Bronchial epithelial cell (primary cell): ENCODE measurements around the gene STXBP3. TPM values are rescaled to one million over a fixed set of nuclear protein-coding genes. Genes with fewer than 3 reads are reported as not detected.

ENCODE experiments used
- DNase-seq: peaks from one replicate; pipeline ENCODE4 v3.0.0-alpha.2; 2010; ENCODE audit warnings: low read depth
- FAIRE-seq: peaks from 2 replicates; lab custom pipeline; 2011; peaks lifted over from hg19 to GRCh38; lab: Jason Lieb, UNC
- H3K27me3 ChIP-seq: 2 replicates; pipeline ENCODE4 v1.5.1; 2011; ENCODE audit warnings: low read length; ENCODE audit not compliant: control insufficient read depth, insufficient read depth
- H3K36me3 ChIP-seq: 2 replicates; pipeline ENCODE4 v1.5.1; 2011; ENCODE audit warnings: low read length; ENCODE audit not compliant: control insufficient read depth, insufficient read depth
- H3K4me3 ChIP-seq: 2 replicates; pipeline ENCODE4 v1.5.1; 2011; ENCODE audit warnings: mild to moderate bottlenecking, low read depth, low read length, control low read depth
- CTCF ChIP-seq: IDR thresholded peaks from 2 replicates; pipeline ENCODE4 v1.5.1; 2011; ENCODE audit warnings: mild to moderate bottlenecking, moderate library complexity, low read length, control low read depth, inconsistent platforms; ENCODE audit not compliant: insufficient read depth, severe bottlenecking
- total RNA-seq: library from RNA; depleted of rRNA; stranded (reverse); fragments of >200 nt; gene quantifications from 2 replicates; pipeline ENCODE4 v1.2.1, GENCODE V29; 2014

STXBP3 gene
- total RNA-seq, 1 donor from 2014 or later = 30.0 TPM

GRCh38 chr1:108817811-108818210 lies 71.3 kb downstream of the STXBP3 start:
- Histone ChIP-seq H3K36me3 (no peaks in the 10 kb centered on the region), H3K4me3 (no peak overlapping the region), H3K27me3 (no peaks in the 10 kb centered on the region)
- FAIRE-seq = no peak
- TF ChIP-seq CTCF = no peak
- DNase-seq = no peak

DNA sequence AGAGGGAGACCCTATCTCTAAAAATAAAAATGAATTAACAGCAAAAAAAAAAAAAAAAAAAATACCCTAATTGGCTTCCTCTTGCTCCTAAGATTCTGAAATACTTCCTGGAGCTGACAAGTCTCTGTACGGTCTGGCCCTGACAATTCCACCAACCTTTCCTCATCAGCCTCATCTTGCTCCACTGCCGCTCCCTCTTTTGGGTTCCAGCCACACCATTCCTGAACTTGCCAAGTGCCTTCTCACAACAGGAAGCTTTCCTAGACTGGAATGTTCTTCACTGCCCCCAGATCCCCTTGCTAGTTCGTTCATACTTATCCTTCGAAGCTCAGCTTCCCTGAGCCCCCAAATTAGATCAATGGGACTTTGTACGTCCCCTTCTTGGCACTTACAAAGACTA lies 73.4 kb downstream of the STXBP3 start:
- FAIRE-seq (no peak), DNase-seq (no peak)
- Histone ChIP-seq H3K27me3 (no peaks in the 10 kb centered on the region), H3K4me3 (no peak overlapping the region), H3K36me3 (no peaks in the 10 kb centered on the region)
- no peak for TF ChIP-seq CTCF

DNA sequence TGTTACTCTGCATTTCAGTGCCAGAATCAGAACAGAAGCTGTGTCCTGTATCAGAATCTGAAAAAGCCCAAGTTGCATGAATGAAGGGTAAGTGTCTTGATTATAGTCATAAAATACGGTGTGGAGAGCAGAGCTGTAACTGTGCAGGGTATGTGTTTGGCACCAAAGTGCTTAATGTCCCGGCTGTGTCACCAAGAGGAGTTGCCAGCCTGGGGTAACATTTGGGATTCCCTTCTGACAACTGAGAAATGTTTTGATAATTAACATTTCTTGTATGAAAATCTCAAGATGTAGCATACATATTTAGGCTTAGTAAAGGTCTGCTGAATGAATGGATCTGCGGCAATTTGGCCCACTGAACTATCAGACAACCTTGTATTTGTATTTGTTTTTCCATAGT lies 77.2 kb downstream of the STXBP3 start:
- Histone ChIP-seq H3K4me3 (no peak overlapping the region), H3K36me3 (no peaks in the 10 kb centered on the region), H3K27me3 (no peaks in the 10 kb centered on the region)
- FAIRE-seq (no peak), DNase-seq (no peak)
- no peak for TF ChIP-seq CTCF

DNA sequence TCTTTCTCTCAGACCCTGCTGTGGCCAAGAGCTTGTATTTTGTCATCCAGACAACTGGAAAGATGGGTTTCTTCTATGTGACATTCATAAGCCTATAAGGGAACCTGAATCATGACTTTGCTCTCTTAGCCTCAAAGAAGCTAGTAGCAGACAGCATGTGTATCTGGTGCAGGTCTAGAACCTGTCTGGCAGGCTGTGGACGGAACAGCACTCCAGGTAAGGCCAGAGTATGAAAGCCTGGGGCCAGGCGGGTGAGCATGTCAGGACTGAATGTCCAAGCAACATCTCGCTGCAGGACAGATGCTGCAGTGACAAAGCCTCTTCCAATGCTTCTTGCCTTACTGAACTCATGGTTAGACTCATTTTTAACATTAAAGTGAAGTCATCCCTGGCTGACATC lies 77.6 kb downstream of the STXBP3 start:
- Histone ChIP-seq H3K36me3 (no peaks in the 10 kb centered on the region), H3K4me3 (no peak overlapping the region), H3K27me3 (no peaks in the 10 kb centered on the region)
- no peak for TF ChIP-seq CTCF
- FAIRE-seq (no peak), DNase-seq (peak; percentile 11)

DNA sequence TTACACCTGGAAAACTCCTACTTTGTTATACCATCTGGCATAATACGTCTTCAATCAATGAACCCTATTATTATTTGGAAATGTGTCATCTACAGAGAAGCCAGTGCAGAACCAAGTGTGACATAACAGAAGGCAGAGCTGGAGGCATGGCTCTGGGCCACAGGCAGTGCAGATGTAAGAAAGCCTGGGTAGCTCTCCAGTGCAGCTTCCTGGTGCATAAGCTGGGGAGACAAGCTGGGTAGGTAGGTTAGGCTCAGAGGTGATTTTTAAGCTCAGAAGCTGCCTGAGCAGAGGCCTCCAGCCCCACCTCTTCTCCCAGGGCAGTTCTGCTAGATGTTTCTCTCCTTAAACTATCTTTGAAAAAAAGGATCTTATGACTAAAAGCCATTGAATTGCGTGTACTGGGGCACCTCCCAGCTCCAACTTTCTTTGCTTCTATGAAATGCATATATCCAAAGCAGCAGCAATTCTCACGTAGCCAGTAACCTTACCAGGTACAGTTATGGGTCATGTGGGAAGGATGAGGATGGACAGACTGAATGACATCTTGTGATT lies 79.7 kb downstream of the STXBP3 start:
- Histone ChIP-seq H3K4me3 (no peak overlapping the region), H3K36me3 (no peaks in the 10 kb centered on the region), H3K27me3 (no peaks in the 10 kb centered on the region)
- TF ChIP-seq CTCF = no peak
- DNase-seq (peak; percentile 17), FAIRE-seq (no peak)
